ENCODE measurements around the gene AGXT2.

AGXT2 gene

DNA sequence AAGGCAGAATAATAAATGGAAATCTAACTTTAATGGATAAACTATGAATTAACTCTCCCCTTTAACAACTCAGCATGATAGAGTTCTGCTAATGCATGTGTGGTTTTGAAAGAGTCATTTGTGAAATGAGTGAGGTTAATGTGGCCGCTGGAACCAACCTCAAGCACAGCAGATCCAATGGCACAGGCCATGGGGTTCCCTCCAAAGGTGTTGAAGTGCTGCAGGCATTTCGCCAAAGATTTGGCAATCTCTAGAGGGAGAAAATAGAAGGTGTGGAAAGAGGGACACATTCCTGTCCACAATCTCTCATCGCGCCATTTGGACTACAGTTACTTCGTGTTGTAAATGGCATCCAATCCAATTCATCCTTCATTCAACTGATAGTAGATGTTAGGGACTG, 35.0 kb downstream of the AGXT2 start:
- H2AFZ ChIP-seq (ENCODE audit: low read length), result no peak overlapping the region

DNA sequence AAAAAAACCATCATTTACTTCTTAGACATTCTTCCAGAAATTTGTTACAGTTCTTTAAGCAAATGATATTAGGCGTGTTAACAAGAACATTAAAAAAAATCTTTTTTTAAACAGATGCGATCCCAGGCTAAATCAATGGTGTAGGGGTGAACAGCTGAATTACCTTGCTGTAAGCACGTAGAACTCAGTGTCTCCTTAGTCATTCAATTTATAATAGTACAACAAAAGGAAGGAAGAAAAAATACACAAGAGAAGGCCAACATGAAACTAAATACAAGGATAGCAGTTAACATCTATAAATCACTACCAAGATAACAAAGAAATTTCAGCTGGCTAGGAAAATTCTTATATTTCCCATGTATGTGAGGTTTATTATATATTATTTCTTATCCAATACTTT, 35.4 kb downstream of the AGXT2 start:
- no peaks in the 10 kb centered on the region for H3F3A ChIP-seq (ENCODE audit: insufficient read depth, low read length)
- no peak overlapping the region for H3K4me2 ChIP-seq (ENCODE audit: low read depth, low read length)
- H2AFZ ChIP-seq (ENCODE audit: low read length), result no peak overlapping the region
- no peak for DNase-seq
- H3K9ac ChIP-seq (ENCODE audit: low read length), result no peak overlapping the region
- no peaks in the 10 kb centered on the region for H3K79me2 ChIP-seq (ENCODE audit: low read length)
- no peaks in the 10 kb centered on the region for H3K9me2 ChIP-seq (replicated peaks; ENCODE audit: insufficient read depth, low read length)
- H3K27me3 ChIP-seq (replicated peaks; ENCODE audit: insufficient read depth, low read length), result no peaks in the 10 kb centered on the region
- H3K27ac ChIP-seq (ENCODE audit: low read length), result no peak overlapping the region
- H4K20me1 ChIP-seq (ENCODE audit: insufficient read depth, low read length), result no peaks in the 10 kb centered on the region
- TF ChIP-seq EZH2 (optimal IDR thresholded peaks at IDR 0.05; ENCODE audit: low read depth, low read length) (no peak), EZH2phosphoT487 (IDR thresholded peaks at IDR 0.05; ENCODE audit: low read length) (no peak)
- TF ChIP-seq, protein P1, sequence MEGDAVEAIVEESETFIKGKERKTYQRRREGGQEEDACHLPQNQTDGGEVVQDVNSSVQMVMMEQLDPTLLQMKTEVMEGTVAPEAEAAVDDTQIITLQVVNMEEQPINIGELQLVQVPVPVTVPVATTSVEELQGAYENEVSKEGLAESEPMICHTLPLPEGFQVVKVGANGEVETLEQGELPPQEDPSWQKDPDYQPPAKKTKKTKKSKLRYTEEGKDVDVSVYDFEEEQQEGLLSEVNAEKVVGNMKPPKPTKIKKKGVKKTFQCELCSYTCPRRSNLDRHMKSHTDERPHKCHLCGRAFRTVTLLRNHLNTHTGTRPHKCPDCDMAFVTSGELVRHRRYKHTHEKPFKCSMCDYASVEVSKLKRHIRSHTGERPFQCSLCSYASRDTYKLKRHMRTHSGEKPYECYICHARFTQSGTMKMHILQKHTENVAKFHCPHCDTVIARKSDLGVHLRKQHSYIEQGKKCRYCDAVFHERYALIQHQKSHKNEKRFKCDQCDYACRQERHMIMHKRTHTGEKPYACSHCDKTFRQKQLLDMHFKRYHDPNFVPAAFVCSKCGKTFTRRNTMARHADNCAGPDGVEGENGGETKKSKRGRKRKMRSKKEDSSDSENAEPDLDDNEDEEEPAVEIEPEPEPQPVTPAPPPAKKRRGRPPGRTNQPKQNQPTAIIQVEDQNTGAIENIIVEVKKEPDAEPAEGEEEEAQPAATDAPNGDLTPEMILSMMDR (IDR thresholded peaks at IDR 0.05; ENCODE audit: low read length), result no peak
- no peaks in the 10 kb centered on the region for H3K4me1 ChIP-seq (ENCODE audit: low read length)
- no peaks in the 10 kb centered on the region for H3K9me3 ChIP-seq (replicated peaks; ENCODE audit: insufficient read depth, low read length)
- no peak overlapping the region for H3K4me3 ChIP-seq (ENCODE audit: low read length)
- H3K36me3 ChIP-seq (replicated peaks; ENCODE audit: insufficient read depth, low read length), result no peaks in the 10 kb centered on the region

More for the DNA sequence above, 35.0 kb downstream of the AGXT2 start:
- H3K4me2 ChIP-seq (ENCODE audit: low read depth, low read length), result no peak overlapping the region
- H3K9me3 ChIP-seq (replicated peaks; ENCODE audit: insufficient read depth, low read length), result no peaks in the 10 kb centered on the region
- no peaks in the 10 kb centered on the region for H3K79me2 ChIP-seq (ENCODE audit: low read length)
- no peak overlapping the region for H3K27ac ChIP-seq (ENCODE audit: low read length)
- no peak overlapping the region for H3K9ac ChIP-seq (ENCODE audit: low read length)
- no peak for DNase-seq
- H3F3A ChIP-seq (ENCODE audit: insufficient read depth, low read length), result no peaks in the 10 kb centered on the region
- H3K36me3 ChIP-seq (replicated peaks; ENCODE audit: insufficient read depth, low read length), result no peaks in the 10 kb centered on the region
- H3K4me1 ChIP-seq (ENCODE audit: low read length), result no peaks in the 10 kb centered on the region
- H4K20me1 ChIP-seq (ENCODE audit: insufficient read depth, low read length), result no peaks in the 10 kb centered on the region
- no peak for TF ChIP-seq EZH2phosphoT487 (IDR thresholded peaks at IDR 0.05; ENCODE audit: low read length)
- no peak for TF ChIP-seq EZH2 (optimal IDR thresholded peaks at IDR 0.05; ENCODE audit: low read depth, low read length)
- TF ChIP-seq, protein P1 (IDR thresholded peaks at IDR 0.05; ENCODE audit: low read length), result no peak
- no peaks in the 10 kb centered on the region for H3K27me3 ChIP-seq (replicated peaks; ENCODE audit: insufficient read depth, low read length)
- H3K4me3 ChIP-seq (ENCODE audit: low read length), result no peak overlapping the region
- no peaks in the 10 kb centered on the region for H3K9me2 ChIP-seq (replicated peaks; ENCODE audit: insufficient read depth, low read length)

DNA sequence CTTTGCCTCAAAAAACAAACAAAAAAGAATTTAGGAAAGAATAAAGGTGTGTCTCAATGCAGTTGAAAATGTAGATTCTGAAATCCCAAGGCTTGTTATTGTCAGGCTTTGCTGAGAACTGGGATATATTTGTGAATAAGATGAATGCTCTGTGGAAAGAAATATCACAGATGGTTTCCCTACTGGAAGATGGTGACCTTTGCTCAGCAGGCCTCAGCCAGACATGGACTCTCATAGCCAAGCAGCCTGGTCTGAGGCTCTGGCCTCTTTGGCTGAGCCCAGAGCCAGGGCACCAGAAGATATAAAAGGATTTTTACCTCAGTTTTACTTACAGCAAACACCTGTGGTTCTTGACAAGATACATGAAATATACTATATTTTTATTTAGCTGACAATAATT, 37.1 kb downstream of the AGXT2 start:
- Histone ChIP-seq H3K27me3 (replicated peaks; ENCODE audit: insufficient read depth, low read length) (no peaks in the 10 kb centered on the region), H3K9me2 (replicated peaks; ENCODE audit: insufficient read depth, low read length) (no peaks in the 10 kb centered on the region), H4K20me1 (ENCODE audit: insufficient read depth, low read length) (no peaks in the 10 kb centered on the region), H3K36me3 (replicated peaks; ENCODE audit: insufficient read depth, low read length) (no peaks in the 10 kb centered on the region), H3K9me3 (replicated peaks; ENCODE audit: insufficient read depth, low read length) (no peaks in the 10 kb centered on the region), H3K79me2 (ENCODE audit: low read length) (no peaks in the 10 kb centered on the region), H3F3A (ENCODE audit: insufficient read depth, low read length) (no peaks in the 10 kb centered on the region), H3K9ac (ENCODE audit: low read length) (no peak overlapping the region), H2AFZ (ENCODE audit: low read length) (no peak overlapping the region), H3K4me2 (ENCODE audit: low read depth, low read length) (no peak overlapping the region), H3K4me3 (ENCODE audit: low read length) (no peak overlapping the region), H3K4me1 (ENCODE audit: low read length) (no peaks in the 10 kb centered on the region), H3K27ac (ENCODE audit: low read length) (no peak overlapping the region)
- DNase-seq, result no peak
- TF ChIP-seq EZH2 (optimal IDR thresholded peaks at IDR 0.05; ENCODE audit: low read depth, low read length), result no peak
- TF ChIP-seq EZH2phosphoT487 (IDR thresholded peaks at IDR 0.05; ENCODE audit: low read length), result no peak
- TF ChIP-seq, protein P1 (IDR thresholded peaks at IDR 0.05; ENCODE audit: low read length), result no peak

All from MM.1S (cell line).